H1 (cell line): ENCODE data around the gene TPP2. TPM values are rescaled to one million over a fixed set of nuclear protein-coding genes. Genes with fewer than 3 reads are reported as not detected.

ENCODE experiments used
- CTCF ChIA-PET: fragments of 300-600 bp; sonication (Branson Sonifier 250); formaldehyde crosslinking; loops from one replicate; lab custom pipeline; 2021; ENCODE audit not compliant: partially characterized antibody; lab: Charles Lee
- POLR2A ChIA-PET: fragments of 300-600 bp; sonication (Branson Sonifier 250); formaldehyde crosslinking; loops from one replicate; lab custom pipeline; 2021; ENCODE audit warnings: inconsistent platforms; ENCODE audit not compliant: partially characterized antibody; lab: Charles Lee
- DNase-seq, 2 experiments: peaks; one replicate each; pipeline versions ENCODE4 v3.0.0 to v3.0.0-alpha.2; 2010 to 2022; ENCODE audit warnings: low spot score in 2 of 2, low read depth in 1 of 2, mixed read lengths in 1 of 2
- FAIRE-seq: peaks from 2 replicates; lab custom pipeline; 2011; peaks lifted over from hg19 to GRCh38; lab: Jason Lieb, UNC
- H2AFZ ChIP-seq: 2 replicates; pipeline ENCODE4 v1.8.1; 2012; ENCODE audit warnings: low read length, inconsistent platforms
- H2AK5ac ChIP-seq: 2 replicates; pipeline ENCODE4 v1.6.1; 2013; ENCODE audit warnings: low read depth, low read length
- H2BK120ac ChIP-seq: replicated peaks from 2 replicates; pipeline ENCODE3; 2013; ENCODE audit warnings: low read depth, low read length, inconsistent platforms
- H2BK12ac ChIP-seq: 2 replicates; pipeline ENCODE4 v1.6.1; 2013; ENCODE audit warnings: low read depth, low read length
- H2BK15ac ChIP-seq: 2 replicates; pipeline ENCODE4 v1.6.1; 2013; ENCODE audit warnings: low read length
- H2BK20ac ChIP-seq: 2 replicates; pipeline ENCODE4 v1.6.1; 2013; ENCODE audit warnings: low read length
- H2BK5ac ChIP-seq: 2 replicates; pipeline ENCODE4 v1.6.1; 2013; ENCODE audit warnings: low read depth, low read length
- H3K14ac ChIP-seq: 2 replicates; pipeline ENCODE4 v1.6.1; 2013; ENCODE audit warnings: inconsistent platforms; ENCODE audit not compliant: insufficient read length
- H3K18ac ChIP-seq: 2 replicates; pipeline ENCODE4 v1.6.1; 2013; ENCODE audit warnings: low read length; ENCODE audit errors: extremely low read depth
- H3K23ac ChIP-seq: 2 replicates; pipeline ENCODE4 v1.6.1; 2013; ENCODE audit warnings: inconsistent platforms; ENCODE audit not compliant: insufficient read length
- H3K23me2 ChIP-seq: 2 replicates; pipeline ENCODE4 v1.6.1; 2013; ENCODE audit warnings: low read depth, low read length
- H3K27ac ChIP-seq: 2 replicates; pipeline ENCODE4 v1.6.1; 2011; ENCODE audit warnings: low read depth, low read length, inconsistent platforms
- H3K27me3 ChIP-seq, 4 experiments: replicated peaks in 1 of 4; 1 replicate in 1 of 4; 2 replicates in 3 of 4; pipeline versions ENCODE4 v1.6.1 to v1.8.1; 2011 to 2013; ENCODE audit warnings: low read length in 3 of 4, mild to moderate bottlenecking in 3 of 4, inconsistent platforms in 2 of 4, mixed read lengths in 2 of 4, moderate library complexity in 1 of 4; ENCODE audit not compliant: control insufficient read depth in 3 of 4, insufficient read depth in 3 of 4; ENCODE audit errors: extremely low read depth in 1 of 4
- H3K36me3 ChIP-seq, 4 experiments: 2 replicates each; pipeline versions ENCODE4 v1.6.1 to v1.8.1; 2011 to 2013; ENCODE audit warnings: mild to moderate bottlenecking in 4 of 4, low read length in 3 of 4, moderate library complexity in 2 of 4, control low read depth in 1 of 4, inconsistent platforms in 1 of 4; ENCODE audit not compliant: insufficient read depth in 4 of 4, control insufficient read depth in 2 of 4
- H3K4ac ChIP-seq: replicated peaks from 2 replicates; pipeline ENCODE3; 2013; ENCODE audit warnings: low read length, low read depth, mixed read lengths, inconsistent platforms; ENCODE audit not compliant: insufficient read length
- H3K4me1 ChIP-seq, 4 experiments: replicated peaks in 1 of 4; 1 replicate in 1 of 4; 2 replicates in 3 of 4; pipeline versions ENCODE4 v1.6.1 to v1.8.1; 2011 to 2013; ENCODE audit warnings: low read length in 3 of 4, inconsistent platforms in 2 of 4, mixed read lengths in 1 of 4; ENCODE audit not compliant: insufficient read depth in 4 of 4, control insufficient read depth in 3 of 4
- H3K4me2 ChIP-seq, 2 experiments: 2 replicates each; pipeline versions ENCODE4 v1.6.1 to v1.8.1; 2011 to 2013; ENCODE audit warnings: low read depth in 2 of 2, low read length in 2 of 2, control low read depth in 1 of 2, inconsistent platforms in 1 of 2, mild to moderate bottlenecking in 1 of 2; ENCODE audit not compliant: insufficient read depth in 1 of 2
- H3K4me3 ChIP-seq, 4 experiments: fragments of 200-600, 300-600 bp in 1 of 4; sonication (generic), shearing (Covaris generic), sonication (Bioruptor Twin) in 1 of 4; 2 replicates each; pipeline versions ENCODE4 v1.5.1 to v1.8.1; 2011 to 2016; ENCODE audit warnings: low read length in 4 of 4, low read depth in 3 of 4, control low read depth in 2 of 4, inconsistent platforms in 2 of 4, mild to moderate bottlenecking in 2 of 4, mixed read lengths in 1 of 4, moderate library complexity in 1 of 4; ENCODE audit not compliant: insufficient read depth in 2 of 4; ENCODE audit errors: extremely low read depth in 1 of 4
- H3K56ac ChIP-seq: replicated peaks from 2 replicates; pipeline ENCODE3; 2013; ENCODE audit warnings: low read depth, mild to moderate bottlenecking, mixed read lengths, low read length, inconsistent platforms; ENCODE audit not compliant: insufficient read length
- H3K79me1 ChIP-seq: 2 replicates; pipeline ENCODE4 v1.6.1; 2013; ENCODE audit warnings: low read depth, low read length, control low read depth
- H3K79me2 ChIP-seq, 2 experiments: 2 replicates each; pipeline versions ENCODE4 v1.6.1 to v1.8.1; 2012 to 2013; ENCODE audit warnings: low read length in 2 of 2, mild to moderate bottlenecking in 2 of 2, inconsistent platforms in 1 of 2; ENCODE audit not compliant: insufficient read depth in 2 of 2, control insufficient read depth in 1 of 2
- H3K9ac ChIP-seq, 4 experiments: replicated peaks in 1 of 4; 1 replicate in 1 of 4; 2 replicates in 3 of 4; pipeline versions ENCODE4 v1.6.1 to v1.8.1; 2011 to 2013; ENCODE audit warnings: low read depth in 3 of 4, low read length in 3 of 4, control low read depth in 2 of 4, mild to moderate bottlenecking in 2 of 4, moderate library complexity in 2 of 4, inconsistent platforms in 1 of 4; ENCODE audit errors: extremely low read depth in 1 of 4
- H3K9me3 ChIP-seq, 2 experiments: 2 replicates each; pipeline versions ENCODE4 v1.6.1 to v1.8.1; 2012 to 2013; ENCODE audit warnings: mild to moderate bottlenecking in 2 of 2, moderate library complexity in 2 of 2, control low read depth in 1 of 2, inconsistent platforms in 1 of 2, low read depth in 1 of 2, low read length in 1 of 2, mixed read lengths in 1 of 2; ENCODE audit not compliant: insufficient read depth in 2 of 2
- H4K20me1 ChIP-seq, 2 experiments: replicated peaks in 1 of 2; 2 replicates each; pipeline versions ENCODE3 to v1.8.1; 2011 to 2013; ENCODE audit warnings: inconsistent platforms in 2 of 2, low read length in 2 of 2, mild to moderate bottlenecking in 1 of 2; ENCODE audit not compliant: insufficient read depth in 2 of 2, control insufficient read depth in 1 of 2
- H4K5ac ChIP-seq: 2 replicates; pipeline ENCODE4 v1.6.1; 2013; ENCODE audit warnings: low read length, low read depth, mixed read lengths, inconsistent platforms; ENCODE audit not compliant: insufficient read length
- H4K8ac ChIP-seq: 2 replicates; pipeline ENCODE4 v1.8.0; 2013; ENCODE audit warnings: mild to moderate bottlenecking, moderate library complexity, low read length, inconsistent platforms; ENCODE audit not compliant: insufficient read depth; ENCODE audit errors: extremely low read depth
- H4K91ac ChIP-seq: replicated peaks from 2 replicates; pipeline ENCODE3; 2013; ENCODE audit warnings: low read length, mixed read lengths, inconsistent platforms; ENCODE audit not compliant: insufficient read length
- CBX8 ChIP-seq: fragments of 300-800, 300-1000 bp; sonication (generic); IDR thresholded peaks from 2 replicates; pipeline ENCODE4 v1.7.1; 2016; ENCODE audit warnings: low read depth, low read length, borderline replicate concordance
- CHD1 ChIP-seq: IDR thresholded peaks from 2 replicates; pipeline ENCODE4 v1.6.1; 2012; ENCODE audit warnings: low read depth, low read length, improper control_type of control experiment
- CTCF ChIP-seq, 3 experiments: IDR thresholded peaks; 1 replicate in 2 of 3; 2 replicates in 1 of 3; pipeline versions ENCODE4 v1.5.1 to v1.6.1; 2011; ENCODE audit warnings: low read length in 3 of 3, mild to moderate bottlenecking in 3 of 3, inconsistent platforms in 2 of 3, low read depth in 1 of 3, moderate library complexity in 1 of 3; ENCODE audit not compliant: insufficient read depth in 1 of 3; ENCODE audit errors: control extremely low read depth in 1 of 3
- JUN ChIP-seq: IDR thresholded peaks from 2 replicates; pipeline ENCODE4 v1.6.1; 2011; ENCODE audit warnings: low read depth, mild to moderate bottlenecking, improper control_type of control experiment, low read length
- NRF1 ChIP-seq: IDR thresholded peaks from 2 replicates; pipeline ENCODE4 v1.6.1; 2011; ENCODE audit warnings: mild to moderate bottlenecking, low read depth, low read length, improper control_type of control experiment
- POU5F1 ChIP-seq: IDR thresholded peaks from 2 replicates; pipeline ENCODE4 v1.6.1; 2011; ENCODE audit warnings: low read depth, mild to moderate bottlenecking, low read length, moderate library complexity
- RBBP5 ChIP-seq: IDR thresholded peaks from 2 replicates; pipeline ENCODE4 v1.7.1; 2012; ENCODE audit warnings: low read depth, mild to moderate bottlenecking, inconsistent platforms, low read length, moderate library complexity, borderline replicate concordance
- SIRT6 ChIP-seq: IDR thresholded peaks from one replicate; pipeline ENCODE4 v1.7.1; 2012; ENCODE audit warnings: low read length, inconsistent platforms
- SUZ12 ChIP-seq: fragments of 200-600 bp; sonication (generic); IDR thresholded peaks from 2 replicates; pipeline ENCODE4 v1.6.1; 2012; ENCODE audit warnings: mild to moderate bottlenecking, inconsistent platforms, low read length, moderate library complexity, mixed read lengths
- TEAD4 ChIP-seq: IDR thresholded peaks from 2 replicates; pipeline ENCODE4 v1.6.1; 2012; ENCODE audit warnings: low read depth, low read length, inconsistent platforms, mixed read lengths
- USF2 ChIP-seq: IDR thresholded peaks from 2 replicates; pipeline ENCODE4 v1.6.1; 2011; ENCODE audit warnings: low read length, improper control_type of control experiment
- WGBS, 2 experiments: shearing (Covaris generic) in 1 of 2; methylation state at CpG; one replicate each; pipeline versions ENCODE4 v1.1.6 to v1.1.7; 2013 to 2015; ENCODE audit warnings: low lambda C conversion rate in 2 of 2, mixed read lengths in 2 of 2, inconsistent platforms in 1 of 2, low coverage in 1 of 2, missing lambda C conversion rate in 1 of 2; ENCODE audit not compliant: insufficient replicate concordance in 2 of 2, insufficient coverage in 1 of 2, insufficient read length in 1 of 2; ENCODE audit errors: extremely low coverage in 1 of 2, missing lambda C conversion rate in 1 of 2; 5-methylcytosine and 5-hydroxymethylcytosine counted together
- polyA plus RNA-seq, 7 experiments: library from polyadenylated mRNA; depleted of rRNA in 3 of 7; stranded (reverse) in 5 of 7; unstranded in 2 of 7; fragments of >200 nt in 5 of 7; fragments of 200-250 nt in 2 of 7; gene quantifications; 1 replicate in 5 of 7; 2 replicates in 1 of 7; 4 replicates in 1 of 7; pipeline versions ENCODE4 v1.2.1 to v1.2.3, GENCODE V29; 2011 to 2013; ENCODE audit warnings: missing spikeins in 2 of 7, mixed read lengths in 2 of 7
- total RNA-seq: library from RNA; stranded (reverse); fragmentation: NEBNext Ultra II Directional; extraction: Animal tissue kit (Norgen Biotek cat#: 25700); gene quantifications from 2 replicates; pipeline ENCODE4 v1.2.1, GENCODE V29; 2021

TPP2 gene
- total and polyA plus RNA-seq, 2 of the 8 experiments (the other 6 are each of a cell fraction or from before 2014, with no cell fraction given), result 15.9 to 85.7 TPM

- 79% methylated on average over 4 of the region's 4 CpGs; no CpG with 5 or more reads in 1 of the 2 experiments for WGBS, 2 experiments
- Histone ChIP-seq H3K23ac (no peak overlapping the region), H2BK5ac (no peak overlapping the region), H3K9ac (no peak overlapping the region), H3K23me2 (no peaks in the 10 kb centered on the region; the same call in 1 of the 2 replicates), H4K8ac (no peak overlapping the region), H2AFZ (no peak overlapping the region), H2BK20ac (no peak overlapping the region), H2AK5ac (no peak overlapping the region), H2BK120ac (no peak overlapping the region), H3K27me3 (no peaks in the 10 kb centered on the region), H3K4me2 (no peak overlapping the region), H3K79me2 (peaks cover 0 to 78% of the 10 kb centered on the region in 2 experiments; a peak in 2 of 4 replicates), H3K27ac (no peak overlapping the region), H4K20me1 (peaks cover 4% of the 10 kb centered on the region in 2 experiments), H2BK12ac (no peak overlapping the region), H3K79me1 (peaks cover 4% of the 10 kb centered on the region; the same call in 1 of the 2 replicates), H3K14ac (no peak overlapping the region), H3K36me3 (peaks cover 9 to 65% (median 31%) of the 10 kb centered on the region in 4 experiments; a peak in 7 of 8 replicates), H4K91ac (no peak overlapping the region), H3K4ac (no peak overlapping the region), H3K9me3 (no peaks in the 10 kb centered on the region), H3K4me1 (no peaks in the 10 kb centered on the region), H4K5ac (no peak overlapping the region), H3K18ac (no peak overlapping the region), H2BK15ac (no peak overlapping the region), H3K56ac (no peak overlapping the region), H3K4me3 (no peak overlapping the region)
- ChIA-PET CTCF (no interaction called here), POLR2A (interaction anchor here (1.2 kb wide), 1 partner anchor 12 kb away, joined by 3 read pairs; no protein-coding TSS in a partner anchor)
- FAIRE-seq (no peak), DNase-seq (no peak)
- TF ChIP-seq CTCF (IDR thresholded peaks at IDR 0.05; ENCODE audit: control extremely low read depth in 1 of 3, insufficient read depth in 1 of 3, low read depth in 1 of 3, low read length in 3 of 3) (no peak), POU5F1 (no peak), CHD1 (no peak), JUN (no peak), USF2 (no peak), TEAD4 (no peak), CBX8 (no peak), SIRT6 (no peak), SUZ12 (no peak), NRF1 (no peak), RBBP5 (no peak)
These were observed 12.9 kb downstream of the TPP2 start for GRCh38 chr13:102609696-102610095.
